Endothelial cell of umbilical vein (primary cell): ENCODE data around the gene GRB2. TPM values are rescaled to one million over a fixed set of nuclear protein-coding genes. Genes with fewer than 3 reads are reported as not detected.

Experiments
- BruUV-seq: library from RNA; stranded (reverse); fragments of 400-500 nt; replicated peaks from 2 replicates; lab custom pipeline; 2021; lab: Mats Ljungman, UMichigan
- CTCF ChIA-PET: fragments of 300-600, 350-600 bp; sonication (Branson Sonifier 250); formaldehyde crosslinking; loops from one replicate; lab custom pipeline; 2021; ENCODE audit warnings: antibody characterized with exemption, inconsistent platforms; lab: Charles Lee
- POLR2A ChIA-PET: fragments of 300-600, 350-600 bp; sonication (Branson Sonifier 250); formaldehyde crosslinking; loops from one replicate; lab custom pipeline; 2021; ENCODE audit warnings: antibody characterized with exemption, inconsistent platforms; lab: Charles Lee
- DNase-seq: peaks from one replicate; pipeline ENCODE4 v3.0.0-alpha.2; 2011; ENCODE audit warnings: low read depth, low spot score
- FAIRE-seq: peaks from 2 replicates; lab custom pipeline; 2011; peaks lifted over from hg19 to GRCh38; lab: Jason Lieb, UNC
- H2AFZ ChIP-seq: 2 replicates; pipeline ENCODE4 v1.6.0; 2012; ENCODE audit warnings: low read depth, low read length, control low read depth, inconsistent platforms
- H3K27ac ChIP-seq: 2 replicates; pipeline ENCODE4 v1.5.1; 2011; ENCODE audit warnings: low read depth, mild to moderate bottlenecking, control low read depth, low read length, moderate library complexity; ENCODE audit not compliant: insufficient read depth
- H3K27me3 ChIP-seq, 2 experiments: 2 replicates each; pipeline versions ENCODE4 v1.6.0 to v1.6.1; 2011; ENCODE audit warnings: low read length in 2 of 2, mixed read lengths in 1 of 2; ENCODE audit not compliant: control insufficient read depth in 2 of 2, insufficient read depth in 2 of 2
- H3K36me3 ChIP-seq, 2 experiments: 2 replicates in 1 of 2; 3 replicates in 1 of 2; pipeline ENCODE4 v1.5.1; 2011; ENCODE audit warnings: low read length in 2 of 2, mild to moderate bottlenecking in 1 of 2, moderate library complexity in 1 of 2; ENCODE audit not compliant: control insufficient read depth in 2 of 2, insufficient read depth in 2 of 2; ENCODE audit errors: extremely low read depth in 1 of 2
- H3K4me1 ChIP-seq: 3 replicates; pipeline ENCODE4 v1.5.1; 2011; ENCODE audit warnings: mild to moderate bottlenecking, low read length; ENCODE audit not compliant: control insufficient read depth, insufficient read depth; ENCODE audit errors: extremely low read depth
- H3K4me2 ChIP-seq: 2 replicates; pipeline ENCODE4 v1.6.1; 2011; ENCODE audit warnings: low read length, control low read depth, mixed read lengths; ENCODE audit not compliant: insufficient read depth
- H3K4me3 ChIP-seq, 3 experiments: fragments of 200-600 bp in 1 of 3; sonication (generic), shearing (Covaris generic) in 1 of 3; replicated peaks in 1 of 3; 2 replicates each; pipeline ENCODE4 v1.5.1; 2011 to 2016; ENCODE audit warnings: control low read depth in 3 of 3, low read length in 3 of 3, mild to moderate bottlenecking in 2 of 3, inconsistent platforms in 1 of 3, low read depth in 1 of 3, moderate library complexity in 1 of 3; ENCODE audit not compliant: insufficient read depth in 1 of 3
- H3K79me2 ChIP-seq: 2 replicates; pipeline ENCODE4 v1.6.0; 2012; ENCODE audit warnings: low read length, inconsistent platforms; ENCODE audit not compliant: control insufficient read depth, insufficient read depth
- H3K9ac ChIP-seq: replicated peaks from 2 replicates; pipeline ENCODE3; 2011; ENCODE audit warnings: low read length, control low read depth; ENCODE audit not compliant: insufficient read depth; ENCODE audit errors: extremely low read depth
- H3K9me1 ChIP-seq: replicated peaks from 3 replicates; pipeline ENCODE4 v1.6.0; 2011; ENCODE audit warnings: mild to moderate bottlenecking, low read length; ENCODE audit not compliant: control insufficient read depth, insufficient read depth; ENCODE audit errors: extremely low read depth
- H3K9me3 ChIP-seq: replicated peaks from 2 replicates; pipeline ENCODE4 v1.5.1; 2012; ENCODE audit warnings: low read length, inconsistent platforms; ENCODE audit not compliant: control insufficient read depth, insufficient read depth
- H4K20me1 ChIP-seq: replicated peaks from 2 replicates; pipeline ENCODE3; 2011; ENCODE audit warnings: mild to moderate bottlenecking, low read length; ENCODE audit not compliant: control insufficient read depth, insufficient read depth; ENCODE audit errors: extremely low read depth
- CTCF ChIP-seq, 2 donors: IDR thresholded peaks; 1 replicate in 1 of 2; 2 replicates in 1 of 2; pipeline ENCODE4 v1.5.1; 2011; ENCODE audit warnings: low read length in 2 of 2, mild to moderate bottlenecking in 2 of 2, moderate library complexity in 2 of 2, control low read depth in 1 of 2, inconsistent platforms in 1 of 2, low read depth in 1 of 2; ENCODE audit not compliant: insufficient read depth in 1 of 2; ENCODE audit errors: extremely low read depth in 1 of 2
- EZH2 ChIP-seq: IDR thresholded peaks from 2 replicates; pipeline ENCODE4 v1.6.1; 2012; ENCODE audit warnings: borderline replicate concordance, low read depth, mild to moderate bottlenecking, moderate library complexity, low read length, inconsistent platforms; ENCODE audit not compliant: severe bottlenecking
- FOS ChIP-seq: IDR thresholded peaks from 2 replicates; pipeline ENCODE4 v1.6.1; 2011; ENCODE audit warnings: mild to moderate bottlenecking, low read length, moderate library complexity, borderline replicate concordance; ENCODE audit not compliant: insufficient read depth
- GATA2 ChIP-seq: IDR thresholded peaks from 2 replicates; pipeline ENCODE4 v1.7.0; 2011; ENCODE audit warnings: low read depth, mild to moderate bottlenecking, moderate library complexity, mixed read lengths, low read length; ENCODE audit not compliant: insufficient read length, insufficient read depth
- JUN ChIP-seq: IDR thresholded peaks from 2 replicates; pipeline ENCODE4 v1.6.1; 2011; ENCODE audit warnings: borderline replicate concordance, low read depth; ENCODE audit not compliant: insufficient read length, insufficient read depth
- MAX ChIP-seq: IDR thresholded peaks from 2 replicates; pipeline ENCODE4 v1.6.1; 2011; ENCODE audit not compliant: insufficient read depth, insufficient read length
- MYC ChIP-seq: IDR thresholded peaks from one replicate; pipeline ENCODE4 v1.6.1; 2011; ENCODE audit warnings: mild to moderate bottlenecking, low read depth, low read length
- POLR2A ChIP-seq: IDR thresholded peaks from 2 replicates; pipeline ENCODE4 v1.6.1; 2012; ENCODE audit warnings: low read depth, mild to moderate bottlenecking, control low read depth, low read length
- POLR2AphosphoS5 ChIP-seq: IDR thresholded peaks from 2 replicates; pipeline ENCODE4 v1.6.1; 2012; ENCODE audit warnings: low read depth, mild to moderate bottlenecking, control low read depth, low read length, moderate library complexity; ENCODE audit not compliant: insufficient read depth
- dilution Hi-C: fragments of 300-500 bp; cut with MboI; formaldehyde crosslinking; loops from one replicate; pipeline ENCODE4 v1.15.0; 2019; ENCODE audit warnings: low sequenced_read_pairs; ENCODE audit not compliant: extremely low pct_ligation_motif_present
- intact Hi-C: fragments of 100-400 bp; cut with micrococcal nuclease; formaldehyde crosslinking; loops from one replicate; pipeline ENCODE4 v1.10.0; 2022
- polyA plus RNA-seq, 4 experiments: library from polyadenylated mRNA; depleted of rRNA in 3 of 4; stranded (reverse) in 3 of 4; unstranded in 1 of 4; fragments of >200 nt; gene quantifications; 2 replicates each; pipeline versions ENCODE4 v1.2.1 to v1.2.3, GENCODE V29; 2011 to 2012; ENCODE audit warnings: missing spikeins in 1 of 4
- total RNA-seq: library from RNA; stranded (reverse); gene quantifications from 2 replicates; pipeline ENCODE4 v1.2.3, GENCODE V29; 2021

GRB2 gene
- total and polyA plus RNA-seq, 2 donors (not counting 3 experiments of a cell fraction or from before 2014, with no cell fraction given), result 51.5 to 93.9 TPM

- no peak overlapping the region for H3K27ac ChIP-seq
- no peak overlapping the region for H3K4me3 ChIP-seq
- H3K27me3 ChIP-seq, result peaks cover 3 to 6% of the 10 kb centered on the region in 2 experiments
- DNase-seq (no peak), FAIRE-seq (no peak)
- H3K9ac ChIP-seq, result no peak overlapping the region
- BruUV-seq, result no TSS peak
- ChIA-PET POLR2A (no interaction called here), CTCF (interaction anchor here (1.1 to 2.5 kb wide), 8 partner anchors 15 to 319 kb away, joined by 3 to 8 read pairs (median 5); partner anchors contain the start of genes SMIM5 and TSEN54)
- no peak overlapping the region for H3K4me2 ChIP-seq
- no peaks in the 10 kb centered on the region for H3K36me3 ChIP-seq
- dilution Hi-C loops (no loop called here), intact Hi-C loops (no loop called here)
- H3K4me1 ChIP-seq, result peaks cover 3% of the 10 kb centered on the region
- H3K9me3 ChIP-seq, result no peaks in the 10 kb centered on the region
- no peak for TF ChIP-seq POLR2A
- no peak for TF ChIP-seq MYC
- no peak for TF ChIP-seq EZH2
- no peak for TF ChIP-seq POLR2AphosphoS5
- TF ChIP-seq MAX, result no peak
- TF ChIP-seq JUN, result no peak
- TF ChIP-seq GATA2, result no peak
- TF ChIP-seq CTCF (IDR thresholded peaks at IDR 0.05; ENCODE audit: extremely low read depth in 1 of 2, insufficient read depth in 1 of 2, low read depth in 1 of 2, low read length in 2 of 2), result no peak
- no peak for TF ChIP-seq FOS
- no peaks in the 10 kb centered on the region for H3K9me1 ChIP-seq
- H4K20me1 ChIP-seq, result no peaks in the 10 kb centered on the region
- no peaks in the 10 kb centered on the region for H3K79me2 ChIP-seq
- no peak overlapping the region for H2AFZ ChIP-seq
Observed at GRCh38 chr17:75428543-75429469, 23.3 kb upstream of the GRB2 start.
